A549 (cell line): Measurements from ENCODE around the gene INSYN2B. TPM values are rescaled to one million over a fixed set of nuclear protein-coding genes. Genes with fewer than 3 reads are reported as not detected.
"Not testable (repeated sequence)": the region's sequence is repeated elsewhere in the genome, so short reads cannot be mapped to it uniquely, and the experiment has no call there.

Experiments used
- ATAC-seq, 2 experiments: fragments of 200-7000 bp in 1 of 2; fragments of >200 bp in 1 of 2; cut with Nextera tagmentation in 1 of 2; cut with Tn5 transposase in 1 of 2; 3 replicates each; pipeline versions ENCODE4 v1.8.0 to v1.9.1; 2018 to 2020; ENCODE audit warnings: mild to moderate bottlenecking in 1 of 2, moderate library complexity in 1 of 2
- CTCF ChIA-PET: fragments of 300-600 bp; sonication (Branson Sonifier 250); formaldehyde crosslinking; extraction: SDS; loops from one replicate; lab custom pipeline; 2021; ENCODE audit warnings: antibody characterized with exemption, inconsistent platforms; lab: Yijun Ruan, JAX
- POLR2A ChIA-PET: fragments of 350-600 bp; formaldehyde crosslinking; extraction: SDS; loops from one replicate; lab custom pipeline; 2021; ENCODE audit warnings: antibody characterized with exemption, inconsistent platforms; lab: Yijun Ruan, JAX
- DNase-seq, 2 experiments: peaks; one replicate each; pipeline versions ENCODE4 v3.0.0 to v3.0.0-alpha.2; 2011 to 2016; ENCODE audit warnings: low read depth in 1 of 2, low spot score in 1 of 2
- FAIRE-seq: peaks from 2 replicates; lab custom pipeline; 2011; peaks lifted over from hg19 to GRCh38; lab: Jason Lieb, UNC
- H3K27ac ChIP-seq, 2 experiments: fragments of >200 bp; sonication (Bioruptor Twin); formaldehyde crosslinking; 3 replicates each; pipeline ENCODE4 v1.5.1; 2016 to 2017
- H3K4me1 ChIP-seq: fragments of >200 bp; sonication (Bioruptor Twin); formaldehyde crosslinking; 3 replicates; pipeline ENCODE4 v1.6.1; 2016
- H3K4me2 ChIP-seq: fragments of >200 bp; sonication (Bioruptor Twin); formaldehyde crosslinking; 3 replicates; pipeline ENCODE4 v1.6.1; 2016
- H3K4me3 ChIP-seq: fragments of >200 bp; sonication (Bioruptor Twin); formaldehyde crosslinking; 3 replicates; pipeline ENCODE4 v1.5.1; 2016
- H3K9me3 ChIP-seq: fragments of >200 bp; sonication (Bioruptor Twin); formaldehyde crosslinking; 3 replicates; pipeline ENCODE4 v1.6.1; 2016
- BHLHE40 ChIP-seq: IDR thresholded peaks from 2 replicates; pipeline ENCODE4 v1.6.1; 2012; ENCODE audit warnings: low read depth, low read length, inconsistent platforms
- CBX8 ChIP-seq: fragments of 200-600 bp; sonication (generic); IDR thresholded peaks from 2 replicates; pipeline ENCODE4 v1.6.1; 2016
- EHF ChIP-seq: fragments of 250-450 bp; sonication (Bioruptor Pico); IDR thresholded peaks from 2 replicates; pipeline ENCODE4 v1.5.0; 2020; ENCODE audit warnings: mild to moderate bottlenecking
- EP300 ChIP-seq, 2 experiments: fragments of >200 bp; sonication (Bioruptor Twin); formaldehyde crosslinking; IDR thresholded peaks; 2 replicates in 1 of 2; 3 replicates in 1 of 2; pipeline ENCODE4 v1.6.1; 2016 to 2017
- GATA3 ChIP-seq: IDR thresholded peaks from 2 replicates; pipeline ENCODE4 v1.6.1; 2012; ENCODE audit warnings: borderline replicate concordance
- HDAC2 ChIP-seq: fragments of 200-600 bp; sonication (generic); IDR thresholded peaks from 2 replicates; pipeline ENCODE4 v1.6.1; 2016
- HEYL ChIP-seq: fragments of 250-450 bp; sonication (Bioruptor Pico); IDR thresholded peaks from 2 replicates; pipeline ENCODE4 v1.8.0; 2021; ENCODE audit warnings: mild to moderate bottlenecking, moderate library complexity
- HOXB5 ChIP-seq: fragments of 250-450 bp; sonication (Bioruptor Pico); IDR thresholded peaks from 2 replicates; pipeline ENCODE4 v1.5.0; 2020; ENCODE audit warnings: mild to moderate bottlenecking, moderate library complexity
- JUNB ChIP-seq: fragments of >200 bp; sonication (Bioruptor Twin); formaldehyde crosslinking; IDR thresholded peaks from 2 replicates; pipeline ENCODE4 v1.6.1; 2016
- KDM1A ChIP-seq: fragments of 200-600 bp; sonication (generic); IDR thresholded peaks from 2 replicates; pipeline ENCODE4 v1.6.1; 2016; ENCODE audit warnings: low read depth, mild to moderate bottlenecking
- NFE2L2 ChIP-seq: fragments of 150-350 bp; conservative IDR thresholded peaks from 2 replicates; pipeline ENCODE4 v1.6.1; 2014; ENCODE audit warnings: low read length
- NR3C1 ChIP-seq: fragments of >200 bp; sonication (Bioruptor Twin); formaldehyde crosslinking; IDR thresholded peaks from 3 replicates; pipeline ENCODE4 v1.6.1; 2017
- POLR2AphosphoS2 ChIP-seq: conservative IDR thresholded peaks from 2 replicates; pipeline ENCODE4 v1.6.1; 2012; ENCODE audit warnings: low read length, improper control_type of control experiment, inconsistent platforms
- RFX5 ChIP-seq: fragments of 450-650 bp; IDR thresholded peaks from 2 replicates; pipeline ENCODE4 v1.7.1; 2014; ENCODE audit warnings: antibody characterized with exemption, mild to moderate bottlenecking, moderate library complexity
- RNF2 ChIP-seq: fragments of 200-600 bp; sonication (generic); IDR thresholded peaks from 2 replicates; pipeline ENCODE4 v1.6.1; 2016; ENCODE audit warnings: low read depth, mild to moderate bottlenecking, antibody characterized with exemption, moderate library complexity, borderline replicate concordance
- SREBF2 ChIP-seq: fragments of 450-650 bp; IDR thresholded peaks from 2 replicates; pipeline ENCODE4 v1.6.1; 2014; ENCODE audit warnings: mild to moderate bottlenecking, moderate library complexity
- TP53 ChIP-seq: fragments of 250-450 bp; sonication (Bioruptor Pico); IDR thresholded peaks from 2 replicates; pipeline ENCODE4 v1.5.0; 2021; ENCODE audit warnings: mild to moderate bottlenecking, moderate library complexity
- WGBS: methylation state at CpG from one replicate; pipeline ENCODE4 v1.1.6; 2017; ENCODE audit errors: missing lambda C conversion rate; 5-methylcytosine and 5-hydroxymethylcytosine counted together
- polyA plus RNA-seq, 4 experiments: library from polyadenylated mRNA; depleted of rRNA in 3 of 4; stranded (reverse); fragments of >200 nt; fragmentation: RNase III in 1 of 4; extraction: RNeasy Plus Mini Kit Qiagen cat#74134 plus additional on column Dnase treatment in 1 of 4; gene quantifications; 2 replicates in 3 of 4; 3 replicates in 1 of 4; pipeline ENCODE4 v1.2.3, GENCODE V29; 2011 to 2017
- TF ChIP-seq, protein P1 (sequence below): fragments of 250-450 bp; sonication (Bioruptor Pico); IDR thresholded peaks from 2 replicates; pipeline ENCODE4 v1.5.0; 2020; ENCODE audit warnings: low read depth, mild to moderate bottlenecking, moderate library complexity
- TF ChIP-seq, protein P2 (sequence below): fragments of >200 bp; sonication (Bioruptor Twin); formaldehyde crosslinking; IDR thresholded peaks from 3 replicates; pipeline ENCODE4 v1.6.1; 2016
- TF ChIP-seq, protein P3 (sequence below): IDR thresholded peaks from 2 replicates; pipeline ENCODE4 v1.6.1; 2012

INSYN2B gene
- polyA plus RNA-seq, 2 of the 4 experiments (the other 2 are of a cell fraction), result 0.26 to 0.46 TPM

DNA sequence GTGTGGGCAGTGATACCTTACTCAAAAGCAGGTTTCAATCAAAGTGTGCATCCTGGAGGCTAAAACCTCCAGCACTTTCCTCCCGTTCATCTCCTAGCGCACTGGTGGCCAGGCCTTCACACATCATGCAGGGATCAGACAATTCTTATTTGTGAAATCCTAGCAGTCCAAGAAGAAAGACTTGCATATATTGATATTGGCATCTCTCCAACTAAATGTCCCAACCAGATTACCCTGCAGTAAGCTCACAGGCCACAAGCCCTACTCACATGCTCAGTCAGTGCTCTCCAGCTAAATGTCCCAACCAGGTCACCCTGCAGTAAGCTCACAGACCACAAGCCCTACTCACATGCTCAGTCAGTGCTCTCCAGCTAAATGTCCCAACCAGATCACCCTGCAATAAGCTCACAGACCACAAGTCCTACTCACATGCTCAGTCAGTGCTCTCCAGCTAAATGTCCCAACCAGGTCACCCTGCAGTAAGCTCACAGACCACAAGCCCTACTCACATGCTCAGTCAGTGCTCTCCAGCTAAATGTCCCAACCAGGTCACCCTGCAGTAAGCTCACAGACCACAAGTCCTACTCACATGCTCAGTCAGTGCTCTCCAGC lies 146.5 kb downstream of the INSYN2B start:
- POLR2A ChIA-PET, H3K27ac ChIP-seq, H3K4me3 ChIP-seq, H3K4me1 ChIP-seq, ATAC-seq, H3K4me2 ChIP-seq, FAIRE-seq, H3K9me3 ChIP-seq, CTCF ChIA-PET, DNase-seq: not testable (repeated sequence)
- WGBS, result 97% methylated on average over 2 of the region's 2 CpGs

DNA sequence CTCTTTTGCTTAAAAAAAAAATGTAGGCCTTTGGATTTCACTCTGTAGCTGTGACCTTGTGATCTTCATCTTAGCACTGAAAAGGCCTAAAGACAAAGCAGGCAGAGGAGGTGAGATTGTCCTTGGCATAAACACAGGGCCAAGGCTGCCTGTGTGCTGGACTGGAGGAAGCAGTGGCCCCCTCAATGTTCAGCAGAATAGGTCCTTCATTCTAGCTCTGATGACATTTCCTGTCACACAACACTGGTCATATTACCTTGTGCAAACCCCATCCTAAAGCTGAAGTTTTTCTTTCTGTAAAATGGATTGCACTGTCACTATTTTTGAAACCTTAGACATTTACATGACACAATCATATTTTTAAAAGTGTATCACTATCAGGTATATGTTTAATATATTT lies 147.4 kb downstream of the INSYN2B start:
- H3K27ac ChIP-seq, result no peak overlapping the region
- TF ChIP-seq EHF (CRISPR knock-in tag) (no peak), SREBF2 (no peak), JUNB (no peak), GATA3 (no peak), BHLHE40 (no peak)
- H3K4me3 ChIP-seq, result no peak overlapping the region
- CTCF ChIA-PET, result interaction anchor here (0.6 kb wide), 1 partner anchor 21 kb away, joined by 7 read pairs; no protein-coding TSS in a partner anchor
- H3K4me2 ChIP-seq, result no peak overlapping the region
- no peak for FAIRE-seq
- ATAC-seq, result no peak
- no peak for DNase-seq
- POLR2A ChIA-PET, result no interaction called here
- no peaks in the 10 kb centered on the region for H3K9me3 ChIP-seq
- H3K4me1 ChIP-seq, result no peaks in the 10 kb centered on the region

DNA sequence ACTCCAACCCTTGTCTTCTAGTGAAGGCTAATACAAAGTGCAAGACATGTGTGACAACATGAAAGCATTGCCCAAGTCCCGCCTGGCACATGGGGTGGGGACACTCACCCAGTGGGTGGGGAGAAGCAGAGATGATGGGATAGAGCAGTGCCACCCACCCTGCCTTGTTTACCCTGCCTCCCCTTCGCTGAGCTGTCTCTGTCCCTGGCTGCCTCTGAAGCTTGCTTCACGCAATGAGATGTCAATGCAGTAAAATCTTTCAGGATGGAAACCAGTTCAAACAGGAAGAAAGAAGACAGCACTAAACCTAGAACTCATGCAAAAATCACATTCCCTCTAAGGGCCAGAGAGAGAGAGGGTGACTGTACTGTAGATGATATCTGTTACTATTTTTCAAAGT lies 148.0 kb downstream of the INSYN2B start:
- no peak overlapping the region for H3K4me2 ChIP-seq
- DNase-seq (no peak), ATAC-seq (no peak), FAIRE-seq (no peak)
- POLR2A ChIA-PET, result no interaction called here
- CTCF ChIA-PET, result interaction anchor here (0.6 to 1.3 kb wide), 2 partner anchors 22 to 148 kb away, joined by 5 to 7 read pairs; partner anchors contain the start of gene INSYN2B
- WGBS, result 58% methylated on average over 3 of the region's 3 CpGs
- TF ChIP-seq, protein P1, sequence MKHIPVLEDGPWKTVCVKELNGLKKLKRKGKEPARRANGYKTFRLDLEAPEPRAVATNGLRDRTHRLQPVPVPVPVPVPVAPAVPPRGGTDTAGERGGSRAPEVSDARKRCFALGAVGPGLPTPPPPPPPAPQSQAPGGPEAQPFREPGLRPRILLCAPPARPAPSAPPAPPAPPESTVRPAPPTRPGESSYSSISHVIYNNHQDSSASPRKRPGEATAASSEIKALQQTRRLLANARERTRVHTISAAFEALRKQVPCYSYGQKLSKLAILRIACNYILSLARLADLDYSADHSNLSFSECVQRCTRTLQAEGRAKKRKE (CRISPR knock-in tag), result no peak
- TF ChIP-seq HOXB5 (CRISPR knock-in tag) (no peak), SREBF2 (no peak), EP300 (IDR thresholded peaks at IDR 0.05) (no peak), TP53 (CRISPR knock-in tag) (no peak), NFE2L2 (no peak), CBX8 (no peak), HDAC2 (no peak)
- TF ChIP-seq, protein P2, sequence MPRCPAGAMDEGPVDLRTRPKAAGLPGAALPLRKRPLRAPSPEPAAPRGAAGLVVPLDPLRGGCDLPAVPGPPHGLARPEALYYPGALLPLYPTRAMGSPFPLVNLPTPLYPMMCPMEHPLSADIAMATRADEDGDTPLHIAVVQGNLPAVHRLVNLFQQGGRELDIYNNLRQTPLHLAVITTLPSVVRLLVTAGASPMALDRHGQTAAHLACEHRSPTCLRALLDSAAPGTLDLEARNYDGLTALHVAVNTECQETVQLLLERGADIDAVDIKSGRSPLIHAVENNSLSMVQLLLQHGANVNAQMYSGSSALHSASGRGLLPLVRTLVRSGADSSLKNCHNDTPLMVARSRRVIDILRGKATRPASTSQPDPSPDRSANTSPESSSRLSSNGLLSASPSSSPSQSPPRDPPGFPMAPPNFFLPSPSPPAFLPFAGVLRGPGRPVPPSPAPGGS, result no peak
- H3K9me3 ChIP-seq, result no peaks in the 10 kb centered on the region
- no peak overlapping the region for H3K27ac ChIP-seq
- no peaks in the 10 kb centered on the region for H3K4me1 ChIP-seq
- H3K4me3 ChIP-seq, result no peak overlapping the region

DNA sequence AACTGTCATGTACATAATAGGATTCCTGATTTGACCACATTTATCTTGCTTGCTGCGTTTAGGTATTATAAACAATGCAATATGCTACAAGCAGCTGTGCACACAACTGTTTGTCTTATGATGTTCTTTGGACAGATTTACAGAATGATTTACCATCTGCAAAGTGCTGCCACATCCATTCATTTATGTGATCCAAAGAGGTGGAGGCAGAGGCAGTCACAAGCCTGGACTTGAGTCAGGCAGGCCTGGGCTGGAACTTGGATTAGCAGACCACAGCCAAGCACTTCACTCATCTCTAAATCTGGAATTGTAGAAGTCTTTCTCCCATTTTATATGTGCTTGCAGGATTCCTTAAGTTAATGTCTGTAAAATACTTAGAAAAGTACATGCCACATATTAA lies 149.0 kb downstream of the INSYN2B start:
- Histone ChIP-seq H3K4me1 (no peaks in the 10 kb centered on the region), H3K9me3 (no peaks in the 10 kb centered on the region), H3K4me3 (no peak overlapping the region), H3K4me2 (no peak overlapping the region), H3K27ac (no peak overlapping the region)
- TF ChIP-seq HEYL (CRISPR knock-in tag), result no peak
- TF ChIP-seq, protein P2, result no peak
- TF ChIP-seq RFX5, result no peak
- no peak for TF ChIP-seq BHLHE40
- TF ChIP-seq KDM1A, result no peak
- TF ChIP-seq, protein P3, sequence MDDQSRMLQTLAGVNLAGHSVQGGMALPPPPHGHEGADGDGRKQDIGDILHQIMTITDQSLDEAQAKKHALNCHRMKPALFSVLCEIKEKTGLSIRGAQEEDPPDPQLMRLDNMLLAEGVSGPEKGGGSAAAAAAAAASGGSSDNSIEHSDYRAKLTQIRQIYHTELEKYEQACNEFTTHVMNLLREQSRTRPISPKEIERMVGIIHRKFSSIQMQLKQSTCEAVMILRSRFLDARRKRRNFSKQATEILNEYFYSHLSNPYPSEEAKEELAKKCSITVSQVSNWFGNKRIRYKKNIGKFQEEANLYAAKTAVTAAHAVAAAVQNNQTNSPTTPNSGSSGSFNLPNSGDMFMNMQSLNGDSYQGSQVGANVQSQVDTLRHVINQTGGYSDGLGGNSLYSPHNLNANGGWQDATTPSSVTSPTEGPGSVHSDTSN, result no peak
- no peak for TF ChIP-seq NR3C1
- TF ChIP-seq RNF2, result no peak
- TF ChIP-seq POLR2AphosphoS2, result no peak
- WGBS, result 85% methylated on average over 1 of the region's 1 CpG
- FAIRE-seq (no peak), DNase-seq (no peak), ATAC-seq (no peak)
- ChIA-PET POLR2A (no interaction called here), CTCF (interaction anchor here (1.3 kb wide), 1 partner anchor 149 kb away, joined by 5 read pairs; the partner anchor contains the start of gene INSYN2B)
